Endothelial cell of umbilical vein (primary cell): ENCODE data around the gene MVK. TPM values are rescaled to one million over a fixed set of nuclear protein-coding genes. Genes with fewer than 3 reads are reported as not detected.

Experiments used
- BruUV-seq: library from RNA; stranded (reverse); fragments of 400-500 nt; replicated peaks from 2 replicates; lab custom pipeline; 2021; lab: Mats Ljungman, UMichigan
- CTCF ChIA-PET: fragments of 300-600, 350-600 bp; sonication (Branson Sonifier 250); formaldehyde crosslinking; loops from one replicate; lab custom pipeline; 2021; ENCODE audit warnings: antibody characterized with exemption, inconsistent platforms; lab: Charles Lee
- POLR2A ChIA-PET: fragments of 300-600, 350-600 bp; sonication (Branson Sonifier 250); formaldehyde crosslinking; loops from one replicate; lab custom pipeline; 2021; ENCODE audit warnings: antibody characterized with exemption, inconsistent platforms; lab: Charles Lee
- DNase-seq: peaks from one replicate; pipeline ENCODE4 v3.0.0-alpha.2; 2011; ENCODE audit warnings: low read depth, low spot score
- FAIRE-seq: peaks from 2 replicates; lab custom pipeline; 2011; peaks lifted over from hg19 to GRCh38; lab: Jason Lieb, UNC
- H2AFZ ChIP-seq: 2 replicates; pipeline ENCODE4 v1.6.0; 2012; ENCODE audit warnings: low read depth, low read length, control low read depth, inconsistent platforms
- H3K27ac ChIP-seq: 2 replicates; pipeline ENCODE4 v1.5.1; 2011; ENCODE audit warnings: low read depth, mild to moderate bottlenecking, control low read depth, low read length, moderate library complexity; ENCODE audit not compliant: insufficient read depth
- H3K27me3 ChIP-seq, 2 experiments: 2 replicates each; pipeline versions ENCODE4 v1.6.0 to v1.6.1; 2011; ENCODE audit warnings: low read length in 2 of 2, mixed read lengths in 1 of 2; ENCODE audit not compliant: control insufficient read depth in 2 of 2, insufficient read depth in 2 of 2
- H3K36me3 ChIP-seq, 2 experiments: 2 replicates in 1 of 2; 3 replicates in 1 of 2; pipeline ENCODE4 v1.5.1; 2011; ENCODE audit warnings: low read length in 2 of 2, mild to moderate bottlenecking in 1 of 2, moderate library complexity in 1 of 2; ENCODE audit not compliant: control insufficient read depth in 2 of 2, insufficient read depth in 2 of 2; ENCODE audit errors: extremely low read depth in 1 of 2
- H3K4me1 ChIP-seq: 3 replicates; pipeline ENCODE4 v1.5.1; 2011; ENCODE audit warnings: mild to moderate bottlenecking, low read length; ENCODE audit not compliant: control insufficient read depth, insufficient read depth; ENCODE audit errors: extremely low read depth
- H3K4me2 ChIP-seq: 2 replicates; pipeline ENCODE4 v1.6.1; 2011; ENCODE audit warnings: low read length, control low read depth, mixed read lengths; ENCODE audit not compliant: insufficient read depth
- H3K4me3 ChIP-seq, 3 experiments: fragments of 200-600 bp in 1 of 3; sonication (generic), shearing (Covaris generic) in 1 of 3; replicated peaks in 1 of 3; 2 replicates each; pipeline ENCODE4 v1.5.1; 2011 to 2016; ENCODE audit warnings: control low read depth in 3 of 3, low read length in 3 of 3, mild to moderate bottlenecking in 2 of 3, inconsistent platforms in 1 of 3, low read depth in 1 of 3, moderate library complexity in 1 of 3; ENCODE audit not compliant: insufficient read depth in 1 of 3
- H3K79me2 ChIP-seq: 2 replicates; pipeline ENCODE4 v1.6.0; 2012; ENCODE audit warnings: low read length, inconsistent platforms; ENCODE audit not compliant: control insufficient read depth, insufficient read depth
- H3K9ac ChIP-seq: replicated peaks from 2 replicates; pipeline ENCODE3; 2011; ENCODE audit warnings: low read length, control low read depth; ENCODE audit not compliant: insufficient read depth; ENCODE audit errors: extremely low read depth
- H3K9me1 ChIP-seq: replicated peaks from 3 replicates; pipeline ENCODE4 v1.6.0; 2011; ENCODE audit warnings: mild to moderate bottlenecking, low read length; ENCODE audit not compliant: control insufficient read depth, insufficient read depth; ENCODE audit errors: extremely low read depth
- H3K9me3 ChIP-seq: replicated peaks from 2 replicates; pipeline ENCODE4 v1.5.1; 2012; ENCODE audit warnings: low read length, inconsistent platforms; ENCODE audit not compliant: control insufficient read depth, insufficient read depth
- H4K20me1 ChIP-seq: replicated peaks from 2 replicates; pipeline ENCODE3; 2011; ENCODE audit warnings: mild to moderate bottlenecking, low read length; ENCODE audit not compliant: control insufficient read depth, insufficient read depth; ENCODE audit errors: extremely low read depth
- EZH2 ChIP-seq: IDR thresholded peaks from 2 replicates; pipeline ENCODE4 v1.6.1; 2012; ENCODE audit warnings: borderline replicate concordance, low read depth, mild to moderate bottlenecking, moderate library complexity, low read length, inconsistent platforms; ENCODE audit not compliant: severe bottlenecking
- FOS ChIP-seq: IDR thresholded peaks from 2 replicates; pipeline ENCODE4 v1.6.1; 2011; ENCODE audit warnings: mild to moderate bottlenecking, low read length, moderate library complexity, borderline replicate concordance; ENCODE audit not compliant: insufficient read depth
- GATA2 ChIP-seq: IDR thresholded peaks from 2 replicates; pipeline ENCODE4 v1.7.0; 2011; ENCODE audit warnings: low read depth, mild to moderate bottlenecking, moderate library complexity, mixed read lengths, low read length; ENCODE audit not compliant: insufficient read length, insufficient read depth
- JUN ChIP-seq: IDR thresholded peaks from 2 replicates; pipeline ENCODE4 v1.6.1; 2011; ENCODE audit warnings: borderline replicate concordance, low read depth; ENCODE audit not compliant: insufficient read length, insufficient read depth
- MYC ChIP-seq: IDR thresholded peaks from one replicate; pipeline ENCODE4 v1.6.1; 2011; ENCODE audit warnings: mild to moderate bottlenecking, low read depth, low read length
- POLR2A ChIP-seq: IDR thresholded peaks from 2 replicates; pipeline ENCODE4 v1.6.1; 2012; ENCODE audit warnings: low read depth, mild to moderate bottlenecking, control low read depth, low read length
- POLR2AphosphoS5 ChIP-seq: IDR thresholded peaks from 2 replicates; pipeline ENCODE4 v1.6.1; 2012; ENCODE audit warnings: low read depth, mild to moderate bottlenecking, control low read depth, low read length, moderate library complexity; ENCODE audit not compliant: insufficient read depth
- dilution Hi-C: fragments of 300-500 bp; cut with MboI; formaldehyde crosslinking; loops from one replicate; pipeline ENCODE4 v1.15.0; 2019; ENCODE audit warnings: low sequenced_read_pairs; ENCODE audit not compliant: extremely low pct_ligation_motif_present
- intact Hi-C: fragments of 100-400 bp; cut with micrococcal nuclease; formaldehyde crosslinking; loops from one replicate; pipeline ENCODE4 v1.10.0; 2022
- polyA plus RNA-seq, 4 experiments: library from polyadenylated mRNA; depleted of rRNA in 3 of 4; stranded (reverse) in 3 of 4; unstranded in 1 of 4; fragments of >200 nt; gene quantifications; 2 replicates each; pipeline versions ENCODE4 v1.2.1 to v1.2.3, GENCODE V29; 2011 to 2012; ENCODE audit warnings: missing spikeins in 1 of 4
- total RNA-seq: library from RNA; stranded (reverse); gene quantifications from 2 replicates; pipeline ENCODE4 v1.2.3, GENCODE V29; 2021
- TF ChIP-seq, protein P1 (sequence below), 2 donors: IDR thresholded peaks; 1 replicate in 1 of 2; 2 replicates in 1 of 2; pipeline ENCODE4 v1.5.1; 2011; ENCODE audit warnings: low read length in 2 of 2, mild to moderate bottlenecking in 2 of 2, moderate library complexity in 2 of 2, control low read depth in 1 of 2, inconsistent platforms in 1 of 2, low read depth in 1 of 2; ENCODE audit not compliant: insufficient read depth in 1 of 2; ENCODE audit errors: extremely low read depth in 1 of 2
- TF ChIP-seq, protein P2 (sequence below): IDR thresholded peaks from 2 replicates; pipeline ENCODE4 v1.6.1; 2011; ENCODE audit not compliant: insufficient read depth, insufficient read length

Gene MVK
- total and polyA plus RNA-seq, 2 donors (not counting 3 experiments of a cell fraction or from before 2014, with no cell fraction given), result 32.6 to 42.6 TPM

DNA sequence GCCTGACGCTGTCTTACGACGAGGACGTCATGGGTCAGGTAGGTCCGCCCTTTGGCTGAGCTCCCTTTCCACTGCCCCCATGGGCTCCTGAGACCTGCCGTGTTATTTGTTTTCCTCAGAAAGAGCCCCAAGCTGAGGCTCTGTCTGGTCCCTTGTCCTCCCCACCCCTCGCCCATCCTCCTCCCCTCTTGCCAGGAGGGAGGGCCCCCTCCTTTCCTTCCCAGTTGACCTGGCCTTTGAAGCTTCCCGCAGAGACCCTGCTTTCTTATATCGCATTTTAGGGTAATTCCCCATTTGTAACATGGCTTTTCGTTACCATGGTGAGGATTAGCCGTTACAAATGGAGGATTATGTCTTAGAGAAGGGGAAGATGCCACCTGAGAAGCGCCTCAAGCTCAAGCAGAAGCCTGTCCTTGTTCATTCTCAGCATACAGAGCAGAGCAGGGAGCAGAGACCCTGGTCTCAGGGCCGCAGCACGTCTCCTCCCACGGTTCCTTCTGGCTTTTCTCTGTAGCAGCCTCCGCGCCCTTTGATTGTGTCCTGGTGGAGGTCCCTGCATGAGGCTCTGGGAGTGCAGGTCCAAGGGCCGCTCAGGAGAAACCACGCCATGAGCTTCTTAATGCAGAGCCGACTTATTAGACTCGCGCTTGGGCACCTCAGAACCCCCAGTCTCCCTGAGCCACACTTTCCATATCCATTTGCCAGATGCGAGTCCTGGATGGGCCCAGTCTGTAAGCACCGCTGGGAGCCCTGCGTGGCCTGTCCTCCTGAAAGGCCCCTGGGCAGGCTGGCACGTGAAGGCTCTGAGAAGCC lies 48.9 kb upstream of the MVK start:
- Histone ChIP-seq H3K4me3 (no peak overlapping the region), H4K20me1 (no peaks in the 10 kb centered on the region), H2AFZ (no peak overlapping the region), H3K27me3 (no peaks in the 10 kb centered on the region), H3K27ac (no peak overlapping the region), H3K4me1 (peaks cover 14% of the 10 kb centered on the region), H3K9me1 (no peaks in the 10 kb centered on the region), H3K4me2 (no peak overlapping the region), H3K9ac (no peak overlapping the region), H3K36me3 (peaks cover 0 to 34% of the 10 kb centered on the region in 2 experiments), H3K79me2 (no peaks in the 10 kb centered on the region), H3K9me3 (no peaks in the 10 kb centered on the region)
- FAIRE-seq, result no peak
- intact Hi-C loops (no loop called here), dilution Hi-C loops (no loop called here)
- ChIA-PET POLR2A (no interaction called here), CTCF (interaction anchor here (0.5 to 1.8 kb wide), 5 partner anchors 9 to 348 kb away, joined by 3 to 6 read pairs (median 3); no protein-coding TSS in a partner anchor)
- BruUV-seq, result no TSS peak
- DNase-seq, result no peak
- TF ChIP-seq POLR2A (no peak), FOS (no peak), EZH2 (no peak), MYC (no peak), JUN (no peak), POLR2AphosphoS5 (no peak), GATA2 (no peak)
- TF ChIP-seq, protein P1, sequence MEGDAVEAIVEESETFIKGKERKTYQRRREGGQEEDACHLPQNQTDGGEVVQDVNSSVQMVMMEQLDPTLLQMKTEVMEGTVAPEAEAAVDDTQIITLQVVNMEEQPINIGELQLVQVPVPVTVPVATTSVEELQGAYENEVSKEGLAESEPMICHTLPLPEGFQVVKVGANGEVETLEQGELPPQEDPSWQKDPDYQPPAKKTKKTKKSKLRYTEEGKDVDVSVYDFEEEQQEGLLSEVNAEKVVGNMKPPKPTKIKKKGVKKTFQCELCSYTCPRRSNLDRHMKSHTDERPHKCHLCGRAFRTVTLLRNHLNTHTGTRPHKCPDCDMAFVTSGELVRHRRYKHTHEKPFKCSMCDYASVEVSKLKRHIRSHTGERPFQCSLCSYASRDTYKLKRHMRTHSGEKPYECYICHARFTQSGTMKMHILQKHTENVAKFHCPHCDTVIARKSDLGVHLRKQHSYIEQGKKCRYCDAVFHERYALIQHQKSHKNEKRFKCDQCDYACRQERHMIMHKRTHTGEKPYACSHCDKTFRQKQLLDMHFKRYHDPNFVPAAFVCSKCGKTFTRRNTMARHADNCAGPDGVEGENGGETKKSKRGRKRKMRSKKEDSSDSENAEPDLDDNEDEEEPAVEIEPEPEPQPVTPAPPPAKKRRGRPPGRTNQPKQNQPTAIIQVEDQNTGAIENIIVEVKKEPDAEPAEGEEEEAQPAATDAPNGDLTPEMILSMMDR (IDR thresholded peaks at IDR 0.05; ENCODE audit: extremely low read depth in 1 of 2, insufficient read depth in 1 of 2, low read depth in 1 of 2, low read length in 2 of 2), result no peak
- TF ChIP-seq, protein P2, sequence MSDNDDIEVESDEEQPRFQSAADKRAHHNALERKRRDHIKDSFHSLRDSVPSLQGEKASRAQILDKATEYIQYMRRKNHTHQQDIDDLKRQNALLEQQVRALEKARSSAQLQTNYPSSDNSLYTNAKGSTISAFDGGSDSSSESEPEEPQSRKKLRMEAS, result no peak
